Measurements from ENCODE around the gene SLC6A11. TPM values are rescaled to one million over a fixed set of nuclear protein-coding genes. Genes with fewer than 3 reads are reported as not detected.

Gene SLC6A11
- total and polyA plus RNA-seq, 2 donors (not counting 3 experiments of a cell fraction or from before 2014, with no cell fraction given), result not detected

- POLR2A ChIA-PET, result no interaction called here
Measured at GRCh38 chr3:10774129-10774670, 41.8 kb upstream of the SLC6A11 start.

More at GRCh38 chr3:10774129-10774670, 41.8 kb upstream of the SLC6A11 start:
- no peak for TF ChIP-seq CTCF (IDR thresholded peaks at IDR 0.05; ENCODE audit: extremely low read depth in 1 of 2, insufficient read depth in 1 of 2, low read depth in 1 of 2, low read length in 2 of 2)
- TF ChIP-seq MYC (IDR thresholded peaks at IDR 0.05; ENCODE audit: low read depth, low read length), result no peak
- no peak for TF ChIP-seq EZH2 (IDR thresholded peaks at IDR 0.05; ENCODE audit: borderline replicate concordance, low read depth, low read length, severe bottlenecking)
- TF ChIP-seq, protein P1, sequence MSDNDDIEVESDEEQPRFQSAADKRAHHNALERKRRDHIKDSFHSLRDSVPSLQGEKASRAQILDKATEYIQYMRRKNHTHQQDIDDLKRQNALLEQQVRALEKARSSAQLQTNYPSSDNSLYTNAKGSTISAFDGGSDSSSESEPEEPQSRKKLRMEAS (IDR thresholded peaks at IDR 0.05; ENCODE audit: insufficient read depth, insufficient read length), result no peak
- no peak for TF ChIP-seq FOS (IDR thresholded peaks at IDR 0.05; ENCODE audit: borderline replicate concordance, insufficient read depth, low read length)
- no peak for TF ChIP-seq POLR2A (IDR thresholded peaks at IDR 0.05; ENCODE audit: low read depth, low read length)
- TF ChIP-seq GATA2 (IDR thresholded peaks at IDR 0.05; ENCODE audit: insufficient read depth, insufficient read length, low read depth, low read length), result no peak
- no peak for TF ChIP-seq POLR2AphosphoS5 (IDR thresholded peaks at IDR 0.05; ENCODE audit: insufficient read depth, low read depth, low read length)
- no peak for TF ChIP-seq JUN (IDR thresholded peaks at IDR 0.05; ENCODE audit: borderline replicate concordance, insufficient read depth, insufficient read length, low read depth)
- no peaks in the 10 kb centered on the region for H3K27me3 ChIP-seq (ENCODE audit: control insufficient read depth in 2 of 2, insufficient read depth in 2 of 2, low read length in 2 of 2)
- H3K9me3 ChIP-seq (replicated peaks; ENCODE audit: control insufficient read depth, insufficient read depth, low read length), result no peaks in the 10 kb centered on the region
- CTCF ChIA-PET, result no interaction called here
- H3K9ac ChIP-seq (replicated peaks; ENCODE audit: extremely low read depth, insufficient read depth, low read length), result no peak overlapping the region
- no peaks in the 10 kb centered on the region for H3K79me2 ChIP-seq (ENCODE audit: control insufficient read depth, insufficient read depth, low read length)
- no peaks in the 10 kb centered on the region for H3K4me1 ChIP-seq (ENCODE audit: control insufficient read depth, extremely low read depth, insufficient read depth, low read length)
- intact Hi-C loops (cut with micrococcal nuclease), result no loop called here
- FAIRE-seq (no peak), DNase-seq (ENCODE audit: low read depth, low spot score) (no peak)
- dilution Hi-C loops (cut with MboI; ENCODE audit: extremely low pct_ligation_motif_present, low sequenced_read_pairs), result no loop called here
- H3K36me3 ChIP-seq (ENCODE audit: control insufficient read depth in 2 of 2, extremely low read depth in 1 of 2, insufficient read depth in 2 of 2, low read length in 2 of 2), result no peaks in the 10 kb centered on the region
- H3K4me2 ChIP-seq (ENCODE audit: insufficient read depth, low read length), result no peak overlapping the region
- H3K27ac ChIP-seq (ENCODE audit: insufficient read depth, low read depth, low read length), result no peak overlapping the region
- no peaks in the 10 kb centered on the region for H3K9me1 ChIP-seq (replicated peaks; ENCODE audit: control insufficient read depth, extremely low read depth, insufficient read depth, low read length)
- H4K20me1 ChIP-seq (replicated peaks; ENCODE audit: control insufficient read depth, extremely low read depth, insufficient read depth, low read length), result no peaks in the 10 kb centered on the region
- H3K4me3 ChIP-seq (replicated peaks in 1 of 3; ENCODE audit: insufficient read depth in 1 of 3, low read depth in 1 of 3, low read length in 3 of 3), result no peak overlapping the region
- BruUV-seq (replicated peaks), result no TSS peak
- no peak overlapping the region for H2AFZ ChIP-seq (ENCODE audit: low read depth, low read length)
